Activated T-cell treated with anti-CD3 and anti-CD28 coated beads for 4 hours (primary cell): ENCODE measurements around the gene CLDN34.

Experiments used
- DNase-seq: peaks from one replicate; pipeline ENCODE4 v3.0.0-alpha.2; 2020

The CLDN34 gene

DNA sequence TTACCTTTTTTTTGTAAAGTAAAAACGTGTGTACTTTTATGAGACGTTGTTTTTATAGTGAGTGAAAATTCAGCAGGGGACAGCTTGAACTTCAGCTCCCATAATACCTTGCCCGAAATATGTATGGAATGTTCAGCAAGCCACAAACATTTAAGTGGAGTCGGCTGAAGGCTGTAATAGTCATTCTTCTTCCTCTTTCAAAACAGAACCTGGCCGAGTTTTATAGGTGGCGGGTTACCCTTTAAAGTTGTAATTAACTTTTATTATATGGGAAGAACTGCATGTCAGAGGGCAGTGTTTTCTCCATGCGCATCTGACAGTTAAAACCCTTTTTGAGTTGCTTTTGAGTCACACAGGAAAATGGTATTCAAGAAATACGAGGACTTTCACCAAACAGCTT is 50.7 kb downstream of the CLDN34 start:
- no peak for DNase-seq
